ENCODE measurements around the gene ICA1. TPM values are rescaled to one million over a fixed set of nuclear protein-coding genes. Genes with fewer than 3 reads are reported as not detected.
"Not testable (repeated sequence)": the region's sequence is repeated elsewhere in the genome, so short reads cannot be mapped to it uniquely, and the experiment has no call there.

ICA1 gene
- 5.4 and 11.8 TPM in 2 replicates for total RNA-seq (2014; rRNA removed; shearing (Covaris generic))

DNA sequence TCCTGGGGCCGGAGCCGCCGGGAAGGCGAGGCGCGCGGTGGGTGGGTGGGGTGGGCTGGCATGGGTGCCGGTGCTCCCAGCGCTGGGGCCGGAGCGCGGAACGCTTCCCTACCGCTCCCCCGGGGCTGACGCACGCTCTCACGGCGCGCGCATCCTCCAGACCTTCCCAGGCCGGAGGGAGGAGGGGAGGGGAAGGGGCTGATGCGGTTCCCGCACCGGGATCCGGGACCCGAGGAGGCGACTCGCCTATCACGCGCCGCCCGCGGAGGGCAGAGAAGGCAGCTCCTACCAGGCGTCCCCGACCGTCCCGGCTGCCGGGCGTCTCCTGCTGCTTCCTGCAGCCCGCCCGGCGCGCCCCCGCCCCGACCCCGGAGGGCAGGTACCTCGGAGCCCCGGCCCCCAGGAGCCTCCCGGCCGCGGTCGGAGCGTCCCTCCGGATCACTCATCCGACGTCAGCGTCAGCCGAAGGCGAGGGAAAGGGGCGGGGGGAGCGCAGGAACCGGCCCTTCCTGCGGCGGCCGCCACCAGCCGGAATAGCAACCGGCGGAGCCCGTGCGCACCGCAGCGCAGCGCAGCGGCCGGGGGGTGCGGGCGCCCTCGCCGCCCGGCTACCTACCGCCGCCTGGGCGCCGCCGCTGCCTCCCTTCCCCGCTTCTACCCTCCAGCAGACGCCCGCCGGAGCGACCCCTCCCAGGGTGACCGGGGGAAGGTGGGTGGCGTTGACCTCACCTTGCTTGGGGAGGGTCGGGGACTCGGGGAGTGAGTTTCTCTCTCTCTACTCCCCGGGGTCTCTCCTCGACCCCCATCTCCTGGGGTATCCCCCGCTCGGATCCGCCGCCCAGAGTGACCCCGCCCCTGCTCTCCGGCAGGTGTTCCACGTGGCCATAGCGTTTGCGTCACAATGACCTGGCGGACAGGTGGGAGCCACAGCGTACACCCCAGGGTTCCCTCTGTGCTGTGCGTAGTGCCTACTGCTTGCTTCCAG lies at the start of gene ICA1:
TSS of gene ICA1 (minus strand) at position 457 of the 985 bp plus-strand sequence. CDS start 26,241 bp downstream, outside the sequence.
- Histone ChIP-seq H3K4me3 (ENCODE audit: insufficient read depth, low read depth, low read length) (peak within 1 kb of the TSS; percentile 74), H3K36me3 (replicated peaks; ENCODE audit: control insufficient read depth, insufficient read depth, low read length) (no peaks in the 10 kb centered on the region), H3K27me3 (ENCODE audit: control insufficient read depth, insufficient read depth, low read length) (peaks cover 17% of the 10 kb centered on the region; the same call in 1 of the 2 replicates)
- DNase-seq: peak; percentile 92

GRCh38 chr7:8310876-8311275 lies 48.9 kb upstream of the ICA1 start:
- no peak for DNase-seq
- H3K27me3 ChIP-seq (ENCODE audit: control insufficient read depth, insufficient read depth, low read length): no peaks in the 10 kb centered on the region
- no peak overlapping the region for H3K4me3 ChIP-seq (ENCODE audit: insufficient read depth, low read depth, low read length)
- no peaks in the 10 kb centered on the region for H3K36me3 ChIP-seq (replicated peaks; ENCODE audit: control insufficient read depth, insufficient read depth, low read length)

GRCh38 chr7:8305625-8306388 lies 43.8 kb upstream of the ICA1 start:
- no peak overlapping the region for H3K4me3 ChIP-seq (ENCODE audit: insufficient read depth, low read depth, low read length)
- DNase-seq: no peak
- no peaks in the 10 kb centered on the region for H3K36me3 ChIP-seq (replicated peaks; ENCODE audit: control insufficient read depth, insufficient read depth, low read length)
- H3K27me3 ChIP-seq (ENCODE audit: control insufficient read depth, insufficient read depth, low read length): no peaks in the 10 kb centered on the region

DNA sequence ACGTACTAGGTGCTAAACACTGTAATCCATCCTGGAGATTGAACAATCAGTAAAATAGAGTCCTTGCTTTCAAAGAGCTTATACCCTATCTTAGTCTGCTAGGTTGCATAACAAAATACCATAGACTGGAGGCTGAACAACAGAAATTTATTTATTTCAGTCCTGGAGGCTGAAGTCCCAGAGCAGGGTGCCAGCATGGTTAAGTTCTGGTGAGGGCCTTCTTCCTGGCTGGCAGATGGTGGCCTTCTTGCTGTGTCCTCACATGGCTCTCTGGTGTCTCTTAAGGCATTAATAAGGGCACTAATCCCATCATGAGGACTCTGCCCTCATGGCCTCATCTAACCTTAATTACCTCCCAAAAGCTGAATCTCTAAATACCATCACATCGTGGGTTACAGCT lies 43.1 kb upstream of the ICA1 start:
- no peak for DNase-seq
- no peaks in the 10 kb centered on the region for H3K27me3 ChIP-seq (ENCODE audit: control insufficient read depth, insufficient read depth, low read length)
- no peaks in the 10 kb centered on the region for H3K36me3 ChIP-seq (replicated peaks; ENCODE audit: control insufficient read depth, insufficient read depth, low read length)
- no peak overlapping the region for H3K4me3 ChIP-seq (ENCODE audit: insufficient read depth, low read depth, low read length)

DNA sequence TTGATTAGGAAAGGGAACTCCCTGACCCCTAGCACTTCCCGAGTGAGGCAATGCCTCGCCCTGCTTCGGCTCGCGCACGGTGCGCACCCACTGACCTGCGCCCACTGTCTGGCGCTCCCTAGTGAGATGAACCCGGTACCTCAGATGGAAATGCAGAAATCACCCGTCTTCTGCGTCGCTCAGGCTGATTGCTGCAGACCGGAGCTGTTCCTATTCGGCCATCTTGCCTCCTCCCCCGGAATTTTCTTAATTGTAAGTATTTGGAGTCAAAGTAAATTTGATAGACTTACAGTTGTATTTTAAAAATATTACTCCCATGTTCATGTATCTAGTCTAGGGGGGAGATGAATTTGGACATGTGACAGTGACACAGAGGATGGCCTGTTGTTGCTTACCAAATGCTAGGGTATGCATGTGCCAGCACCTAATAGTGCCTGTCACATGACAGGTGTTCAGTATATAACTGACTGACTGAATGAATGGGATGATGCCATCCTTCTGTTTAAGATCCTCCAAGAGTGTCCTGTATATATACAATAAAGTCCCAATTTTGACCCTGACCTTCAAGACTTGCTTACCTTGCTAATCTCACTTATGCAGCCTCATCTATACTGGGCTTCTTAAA lies 42.0 kb upstream of the ICA1 start:
- DNase-seq: no peak
- H3K36me3 ChIP-seq (replicated peaks; ENCODE audit: control insufficient read depth, insufficient read depth, low read length): no peaks in the 10 kb centered on the region
- H3K27me3 ChIP-seq (ENCODE audit: control insufficient read depth, insufficient read depth, low read length): no peaks in the 10 kb centered on the region
- peak overlapping the region; percentile 29; the same call in 1 of the 2 replicates for H3K4me3 ChIP-seq (ENCODE audit: insufficient read depth, low read depth, low read length)

- H3K36me3 ChIP-seq (replicated peaks; ENCODE audit: control insufficient read depth, insufficient read depth, low read length); DNase-seq; H3K27me3 ChIP-seq (ENCODE audit: control insufficient read depth, insufficient read depth, low read length); H3K4me3 ChIP-seq (ENCODE audit: insufficient read depth, low read depth, low read length): not testable (repeated sequence)
Observed at GRCh38 chr7:8297023-8297422, 35.1 kb upstream of the ICA1 start.

DNA sequence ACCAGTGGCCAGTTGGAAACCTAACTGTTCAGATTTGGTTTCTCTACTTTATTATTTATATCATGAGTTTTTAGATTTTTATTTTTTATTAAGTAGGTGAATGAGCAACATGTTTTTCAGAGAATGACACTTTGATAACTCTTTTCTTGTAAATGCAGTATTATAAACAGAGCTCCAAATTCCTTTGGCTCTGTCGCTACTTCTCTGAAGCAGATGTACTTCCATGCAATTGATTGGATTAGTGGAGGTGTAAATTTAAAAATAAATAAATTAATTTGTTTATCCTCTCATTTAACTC lies 34.3 kb upstream of the ICA1 start:
- Histone ChIP-seq H3K36me3 (replicated peaks; ENCODE audit: control insufficient read depth, insufficient read depth, low read length) (no peaks in the 10 kb centered on the region), H3K27me3 (ENCODE audit: control insufficient read depth, insufficient read depth, low read length) (no peaks in the 10 kb centered on the region), H3K4me3 (ENCODE audit: insufficient read depth, low read depth, low read length) (no peak overlapping the region)
- DNase-seq: no peak

- Histone ChIP-seq H3K27me3 (ENCODE audit: control insufficient read depth, insufficient read depth, low read length) (no peaks in the 10 kb centered on the region), H3K36me3 (replicated peaks; ENCODE audit: control insufficient read depth, insufficient read depth, low read length) (no peaks in the 10 kb centered on the region), H3K4me3 (ENCODE audit: insufficient read depth, low read depth, low read length) (no peak overlapping the region)
- DNase-seq: peak; percentile 65
Observed at GRCh38 chr7:8295638-8296361, 33.8 kb upstream of the ICA1 start.

DNA sequence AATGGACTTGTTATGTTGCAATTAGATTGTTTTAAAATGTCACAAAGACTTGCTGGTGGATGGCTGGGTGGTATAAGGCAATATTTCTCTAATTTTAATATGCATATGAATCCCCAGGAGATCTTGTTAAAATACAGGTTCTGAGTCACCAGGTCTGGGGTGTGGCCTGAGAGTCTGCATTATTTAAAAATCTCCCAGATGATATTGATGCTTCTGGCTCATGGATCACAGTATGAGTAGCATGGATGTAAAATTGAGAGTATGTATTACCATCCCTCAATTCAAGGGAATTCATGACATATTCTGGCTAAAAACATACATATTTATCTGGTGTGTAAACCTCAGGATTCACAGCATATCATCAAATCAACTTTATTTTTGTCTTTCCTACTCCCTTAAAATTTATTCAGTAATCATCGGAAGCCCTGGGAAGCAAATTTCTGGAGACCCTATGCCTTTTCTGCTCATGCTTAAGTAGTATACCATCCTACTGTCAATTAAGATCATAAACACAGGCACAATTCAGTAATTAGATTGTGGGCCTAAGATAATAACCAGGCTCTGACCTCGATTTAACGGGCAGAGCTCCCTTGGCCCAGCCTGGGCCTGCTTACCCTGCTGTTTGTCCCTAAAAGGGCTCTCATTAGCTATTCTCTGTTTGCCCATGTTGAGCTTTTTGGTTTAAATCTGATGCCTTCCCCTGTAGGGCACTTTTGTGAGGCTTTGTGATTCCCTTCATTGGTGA lies 29.6 kb upstream of the ICA1 start:
- H3K36me3 ChIP-seq (replicated peaks; ENCODE audit: control insufficient read depth, insufficient read depth, low read length): no peaks in the 10 kb centered on the region
- H3K4me3 ChIP-seq (ENCODE audit: insufficient read depth, low read depth, low read length): no peak overlapping the region
- no peak for DNase-seq
- H3K27me3 ChIP-seq (ENCODE audit: control insufficient read depth, insufficient read depth, low read length): no peaks in the 10 kb centered on the region

DNA sequence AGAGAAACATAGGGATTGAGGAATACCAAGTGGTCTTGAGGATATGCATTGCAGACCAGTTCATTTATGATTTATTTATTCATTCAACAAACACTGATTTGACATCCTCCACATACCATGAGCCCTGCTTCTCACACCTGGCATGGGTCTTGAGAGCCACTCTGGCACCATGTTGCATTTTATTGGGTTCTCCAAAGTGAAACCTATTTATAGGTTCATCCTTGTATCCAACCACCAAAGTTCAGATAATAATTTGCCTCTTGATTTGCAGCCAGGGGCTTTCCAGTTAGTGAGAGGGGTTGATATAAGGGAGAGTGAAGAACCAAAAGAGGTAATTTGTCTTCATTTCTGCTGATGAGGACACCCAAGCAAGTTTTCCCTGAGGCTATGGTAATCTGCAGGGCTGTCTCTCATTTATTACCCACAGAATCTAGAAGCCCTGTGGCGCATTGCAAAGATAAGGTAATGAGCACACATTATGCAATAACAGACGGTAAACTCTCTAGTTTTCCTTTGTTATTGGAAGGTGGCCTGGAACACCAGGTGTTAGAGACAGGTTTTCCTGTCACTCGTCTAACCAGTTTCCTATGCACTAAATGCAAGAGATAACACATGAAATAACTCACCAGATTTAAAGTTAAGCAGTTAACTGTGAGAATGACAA lies 28.8 kb upstream of the ICA1 start:
- no peak for DNase-seq
- H3K36me3 ChIP-seq (replicated peaks; ENCODE audit: control insufficient read depth, insufficient read depth, low read length): no peaks in the 10 kb centered on the region
- H3K27me3 ChIP-seq (ENCODE audit: control insufficient read depth, insufficient read depth, low read length): no peaks in the 10 kb centered on the region
- no peak overlapping the region for H3K4me3 ChIP-seq (ENCODE audit: insufficient read depth, low read depth, low read length)

DNA sequence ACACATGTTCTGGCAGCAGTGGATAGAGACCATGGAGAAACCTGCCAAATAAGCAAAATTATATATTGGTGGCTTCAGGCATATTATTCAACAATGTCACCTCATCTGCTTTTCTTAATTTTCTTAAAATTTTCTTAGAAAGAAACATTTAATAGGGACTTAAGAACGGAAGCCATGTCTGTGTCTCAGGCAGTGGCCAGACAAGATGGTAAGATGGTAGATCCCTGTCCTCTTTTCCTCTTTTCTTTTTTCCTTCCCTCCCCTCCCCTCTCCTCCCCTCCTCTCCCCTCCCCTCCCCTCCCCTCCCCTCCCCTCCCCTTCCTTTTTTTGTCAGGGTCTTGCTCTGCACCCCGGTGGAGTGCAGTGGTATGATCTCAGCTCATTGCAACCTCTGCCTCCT lies 24.2 kb upstream of the ICA1 start:
- H3K36me3 ChIP-seq (replicated peaks; ENCODE audit: control insufficient read depth, insufficient read depth, low read length): no peaks in the 10 kb centered on the region
- no peak for DNase-seq
- no peaks in the 10 kb centered on the region for H3K27me3 ChIP-seq (ENCODE audit: control insufficient read depth, insufficient read depth, low read length)
- no peak overlapping the region for H3K4me3 ChIP-seq (ENCODE audit: insufficient read depth, low read depth, low read length)

GRCh38 chr7:8285155-8285554 lies 23.2 kb upstream of the ICA1 start:
- H3K27me3 ChIP-seq (ENCODE audit: control insufficient read depth, insufficient read depth, low read length): no peaks in the 10 kb centered on the region

DNA sequence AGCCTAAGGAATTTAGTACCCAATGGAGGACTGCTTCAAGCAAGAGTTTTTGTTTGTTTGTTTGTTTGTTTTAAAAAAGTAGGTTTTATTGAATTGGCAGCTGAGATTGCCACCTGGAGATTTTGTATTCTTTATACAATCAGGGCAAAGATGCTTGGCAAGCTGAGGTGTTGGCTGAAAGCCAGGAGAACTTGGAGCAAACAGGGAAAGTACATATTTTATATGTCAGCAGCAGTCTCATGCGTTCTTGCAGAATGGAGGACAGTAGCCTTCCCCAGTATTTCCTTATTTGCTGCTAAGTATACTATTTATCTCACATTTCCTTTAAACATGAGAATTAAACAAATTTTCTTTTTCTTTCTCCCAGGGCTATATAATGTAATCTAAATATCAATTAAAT lies 22.6 kb upstream of the ICA1 start:
- H3K36me3 ChIP-seq (replicated peaks; ENCODE audit: control insufficient read depth, insufficient read depth, low read length): no peaks in the 10 kb centered on the region
- DNase-seq: no peak
- no peaks in the 10 kb centered on the region for H3K27me3 ChIP-seq (ENCODE audit: control insufficient read depth, insufficient read depth, low read length)
- H3K4me3 ChIP-seq (ENCODE audit: insufficient read depth, low read depth, low read length): no peak overlapping the region

More at GRCh38 chr7:8285155-8285554, 23.2 kb upstream of the ICA1 start:
- Histone ChIP-seq H3K36me3 (replicated peaks; ENCODE audit: control insufficient read depth, insufficient read depth, low read length) (no peaks in the 10 kb centered on the region), H3K4me3 (ENCODE audit: insufficient read depth, low read depth, low read length) (no peak overlapping the region)
- DNase-seq: no peak

Measured in H7 (cell line).